HEK293 (cell line): ENCODE measurements around the gene MMAB.

Experiments
- EGR2 ChIP-seq: fragments of 450-650 bp; formaldehyde crosslinking; IDR thresholded peaks from 2 replicates; pipeline ENCODE4 v1.5.1; 2016; ENCODE audit warnings: low read depth, missing biosample characterization, missing genetic modification characterization
- KLF7 ChIP-seq: fragments of 450-650 bp; formaldehyde crosslinking; IDR thresholded peaks from 2 replicates; pipeline ENCODE4 v1.5.1; 2016; ENCODE audit warnings: missing biosample characterization, missing genetic modification characterization, borderline replicate concordance
- OVOL3 ChIP-seq: fragments of 450-650 bp; formaldehyde crosslinking; IDR thresholded peaks from 2 replicates; pipeline ENCODE4 v1.5.1; 2016; ENCODE audit warnings: missing biosample characterization, missing genetic modification characterization
- SCRT1 ChIP-seq: fragments of 450-650 bp; formaldehyde crosslinking; IDR thresholded peaks from 2 replicates; pipeline ENCODE4 v1.5.1; 2016; ENCODE audit warnings: missing biosample characterization, missing genetic modification characterization, borderline replicate concordance
- SETDB1 ChIP-seq: IDR thresholded peaks from one replicate; pipeline ENCODE4 v1.6.1; 2017; ENCODE audit warnings: mild to moderate bottlenecking, low read length, moderate library complexity, mixed read lengths; ENCODE audit not compliant: insufficient read length
- SP3 ChIP-seq: fragments of 450-650 bp; formaldehyde crosslinking; IDR thresholded peaks from 2 replicates; pipeline ENCODE4 v1.5.1; 2016; ENCODE audit warnings: missing biosample characterization, missing genetic modification characterization
- YY2 ChIP-seq: fragments of 450-650 bp; formaldehyde crosslinking; IDR thresholded peaks from 2 replicates; pipeline ENCODE4 v1.5.1; 2016; ENCODE audit warnings: missing biosample characterization, missing genetic modification characterization
- ZBTB44 ChIP-seq: fragments of 450-650 bp; IDR thresholded peaks from 2 replicates; pipeline ENCODE4 v1.5.1; 2018; ENCODE audit warnings: missing biosample characterization, mild to moderate bottlenecking, missing genetic modification characterization
- ZBTB8A ChIP-seq: fragments of 450-650 bp; formaldehyde crosslinking; IDR thresholded peaks from 2 replicates; pipeline ENCODE4 v1.5.1; 2016; ENCODE audit warnings: missing biosample characterization, missing genetic modification characterization
- ZFHX2 ChIP-seq: fragments of 450-650 bp; formaldehyde crosslinking; conservative IDR thresholded peaks from 2 replicates; pipeline ENCODE4 v1.5.1; 2016; ENCODE audit warnings: missing biosample characterization, missing genetic modification characterization
- ZIC2 ChIP-seq: fragments of 450-650 bp; formaldehyde crosslinking; IDR thresholded peaks from 2 replicates; pipeline ENCODE4 v1.5.1; 2016; ENCODE audit warnings: missing biosample characterization, missing genetic modification characterization
- ZNF174 ChIP-seq: fragments of 450-650 bp; formaldehyde crosslinking; IDR thresholded peaks from 2 replicates; pipeline ENCODE4 v1.5.0; 2017; ENCODE audit warnings: missing biosample characterization, mild to moderate bottlenecking, missing genetic modification characterization
- ZNF18 ChIP-seq: fragments of 450-650 bp; formaldehyde crosslinking; IDR thresholded peaks from 2 replicates; pipeline ENCODE4 v1.5.1; 2016; ENCODE audit warnings: missing biosample characterization, missing genetic modification characterization
- ZNF2 ChIP-seq: fragments of 450-650 bp; formaldehyde crosslinking; IDR thresholded peaks from 2 replicates; pipeline ENCODE4 v1.5.1; 2016; ENCODE audit warnings: missing biosample characterization, missing genetic modification characterization
- ZNF23 ChIP-seq: fragments of 450-650 bp; formaldehyde crosslinking; IDR thresholded peaks from 2 replicates; pipeline ENCODE4 v1.5.1; 2016; ENCODE audit warnings: missing biosample characterization, missing genetic modification characterization, borderline replicate concordance
- ZNF404 ChIP-seq: fragments of 450-650 bp; formaldehyde crosslinking; IDR thresholded peaks from 2 replicates; pipeline ENCODE4 v1.5.1; 2017; ENCODE audit warnings: missing biosample characterization, missing genetic modification characterization
- ZNF433 ChIP-seq: fragments of 450-650 bp; formaldehyde crosslinking; IDR thresholded peaks from 2 replicates; pipeline ENCODE4 v1.5.1; 2016; ENCODE audit warnings: missing biosample characterization, missing genetic modification characterization, low read depth
- ZNF473 ChIP-seq: fragments of 450-650 bp; formaldehyde crosslinking; IDR thresholded peaks from 2 replicates; pipeline ENCODE4 v1.5.1; 2017; ENCODE audit warnings: missing biosample characterization, missing genetic modification characterization
- ZNF48 ChIP-seq: fragments of 450-650 bp; formaldehyde crosslinking; IDR thresholded peaks from 2 replicates; pipeline ENCODE4 v1.5.1; 2016; ENCODE audit warnings: missing biosample characterization, missing genetic modification characterization
- ZNF530 ChIP-seq: fragments of 450-650 bp; formaldehyde crosslinking; IDR thresholded peaks from 2 replicates; pipeline ENCODE4 v1.5.1; 2016; ENCODE audit warnings: low read depth, missing biosample characterization, missing genetic modification characterization
- ZNF555 ChIP-seq: fragments of 450-650 bp; formaldehyde crosslinking; conservative IDR thresholded peaks from 2 replicates; pipeline ENCODE4 v1.5.1; 2017; ENCODE audit warnings: missing biosample characterization, mild to moderate bottlenecking, missing genetic modification characterization, inconsistent platforms
- ZNF558 ChIP-seq: fragments of 450-650 bp; formaldehyde crosslinking; IDR thresholded peaks from 2 replicates; pipeline ENCODE4 v1.5.1; 2016; ENCODE audit warnings: missing biosample characterization, missing genetic modification characterization
- ZNF621 ChIP-seq: fragments of 450-650 bp; formaldehyde crosslinking; IDR thresholded peaks from 2 replicates; pipeline ENCODE4 v1.5.1; 2017; ENCODE audit warnings: missing biosample characterization, missing genetic modification characterization
- ZNF626 ChIP-seq: fragments of 450-650 bp; sonication (Bioruptor Pico); formaldehyde crosslinking; IDR thresholded peaks from 2 replicates; pipeline ENCODE4 v1.5.1; 2018; ENCODE audit warnings: missing biosample characterization, missing genetic modification characterization, inconsistent platforms
- ZNF639 ChIP-seq: fragments of 450-650 bp; formaldehyde crosslinking; IDR thresholded peaks from 2 replicates; pipeline ENCODE4 v1.5.1; 2016; ENCODE audit warnings: missing biosample characterization, missing genetic modification characterization
- ZNF654 ChIP-seq: fragments of 450-650 bp; formaldehyde crosslinking; IDR thresholded peaks from 2 replicates; pipeline ENCODE4 v1.5.1; 2016; ENCODE audit warnings: low read depth, missing biosample characterization, missing genetic modification characterization
- ZNF664 ChIP-seq: fragments of 450-650 bp; formaldehyde crosslinking; IDR thresholded peaks from 2 replicates; pipeline ENCODE4 v1.5.1; 2016; ENCODE audit warnings: missing biosample characterization, missing genetic modification characterization
- ZNF747 ChIP-seq: fragments of 450-650 bp; formaldehyde crosslinking; IDR thresholded peaks from 2 replicates; pipeline ENCODE4 v1.5.1; 2016; ENCODE audit warnings: missing biosample characterization, missing genetic modification characterization
- ZNF776 ChIP-seq: fragments of 450-650 bp; formaldehyde crosslinking; IDR thresholded peaks from 2 replicates; pipeline ENCODE4 v1.5.0; 2017; ENCODE audit warnings: missing biosample characterization, missing genetic modification characterization, borderline replicate concordance
- ZNF830 ChIP-seq: fragments of 450-650 bp; IDR thresholded peaks from 2 replicates; pipeline ENCODE4 v1.5.0; 2018; ENCODE audit warnings: missing biosample characterization, missing genetic modification characterization, low read depth, mild to moderate bottlenecking, moderate library complexity
- ZSCAN23 ChIP-seq: fragments of 450-650 bp; formaldehyde crosslinking; IDR thresholded peaks from 2 replicates; pipeline ENCODE4 v1.5.1; 2016; ENCODE audit warnings: missing biosample characterization, missing genetic modification characterization
- TF ChIP-seq, protein P1 (sequence below): fragments of 450-650 bp; formaldehyde crosslinking; IDR thresholded peaks from 2 replicates; pipeline ENCODE4 v1.5.1; 2017; ENCODE audit warnings: missing biosample characterization, missing genetic modification characterization
- TF ChIP-seq, protein P2 (sequence below): fragments of 450-650 bp; formaldehyde crosslinking; IDR thresholded peaks from 2 replicates; pipeline ENCODE4 v1.5.1; 2017; ENCODE audit warnings: missing biosample characterization, missing genetic modification characterization

Gene MMAB

DNA sequence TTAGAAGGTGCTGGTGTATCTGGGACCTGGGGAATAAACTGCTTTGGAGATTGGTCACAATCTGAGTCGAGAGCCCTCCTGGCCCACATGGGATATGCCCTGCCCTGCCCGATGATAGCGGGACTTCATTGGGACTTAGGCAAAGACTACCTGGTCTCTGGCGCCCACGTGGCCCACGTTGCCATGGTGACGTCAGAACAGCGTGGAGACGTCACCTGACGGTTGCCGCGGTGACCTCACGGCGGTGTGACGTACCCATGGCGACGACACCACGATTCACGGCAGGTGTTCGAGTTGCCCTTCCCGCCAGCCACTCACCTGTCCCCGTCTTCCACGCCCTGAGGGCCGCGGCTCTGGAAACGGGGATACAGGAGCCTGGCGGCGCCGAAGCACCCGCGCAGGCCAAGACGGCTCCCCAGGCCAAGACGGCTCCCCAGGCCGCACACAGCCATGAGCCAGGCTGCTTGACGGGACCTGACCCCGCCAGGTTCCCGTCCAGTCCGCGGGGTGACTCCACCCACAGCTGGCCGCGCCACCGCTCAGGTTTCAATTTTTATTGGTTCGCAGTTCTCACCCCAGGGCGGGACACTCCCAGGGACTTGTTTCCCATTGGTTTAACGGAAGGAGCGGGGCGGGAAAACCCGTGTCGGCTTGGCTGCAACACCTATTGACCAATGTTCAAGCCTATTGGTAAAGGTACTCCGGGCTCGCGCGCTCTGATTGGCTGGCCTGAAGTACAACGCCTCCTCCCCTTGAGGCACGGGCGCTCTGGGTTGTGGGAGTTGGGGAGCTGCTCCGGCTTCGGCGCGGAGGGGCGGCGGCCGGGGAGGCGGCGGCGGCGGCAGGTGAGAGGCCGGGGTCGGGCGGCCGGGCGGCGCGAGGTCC lies at the start of gene MMAB, which contains the start of gene MVK (continued):
- no peak for TF ChIP-seq ZNF621
- peak; percentile 72 for TF ChIP-seq ZFHX2 (tag by site-specific recombination)
- TF ChIP-seq KLF7 (tag by site-specific recombination): peak; percentile 45; the same call in 1 of the 2 replicates
- no peak for TF ChIP-seq ZNF433
- TF ChIP-seq ZNF530 (tag by site-specific recombination): no peak
- peak; percentile 91 for TF ChIP-seq ZNF639
- no peak for TF ChIP-seq SETDB1
- TF ChIP-seq ZNF776 (tag by site-specific recombination): no peak
- peak; percentile 26; the same call in 1 of the 2 replicates for TF ChIP-seq EGR2 (tag by site-specific recombination)
- TF ChIP-seq ZBTB8A: peak; percentile 63
- no peak for TF ChIP-seq ZNF747 (tag by site-specific recombination)
- TF ChIP-seq SCRT1: peak; percentile 8; the same call in 1 of the 2 replicates
- TF ChIP-seq ZNF664: no peak
- TF ChIP-seq ZBTB44: no peak
- no peak for TF ChIP-seq ZNF654 (tag by site-specific recombination)
- no peak for TF ChIP-seq ZNF23
- peak; percentile 91 for TF ChIP-seq SP3
- peak; percentile 90 for TF ChIP-seq ZNF2 (tag by site-specific recombination)
- no peak for TF ChIP-seq ZNF558 (tag by site-specific recombination)
- TF ChIP-seq ZNF626 (tag by site-specific recombination): no peak
- TF ChIP-seq, protein P1, sequence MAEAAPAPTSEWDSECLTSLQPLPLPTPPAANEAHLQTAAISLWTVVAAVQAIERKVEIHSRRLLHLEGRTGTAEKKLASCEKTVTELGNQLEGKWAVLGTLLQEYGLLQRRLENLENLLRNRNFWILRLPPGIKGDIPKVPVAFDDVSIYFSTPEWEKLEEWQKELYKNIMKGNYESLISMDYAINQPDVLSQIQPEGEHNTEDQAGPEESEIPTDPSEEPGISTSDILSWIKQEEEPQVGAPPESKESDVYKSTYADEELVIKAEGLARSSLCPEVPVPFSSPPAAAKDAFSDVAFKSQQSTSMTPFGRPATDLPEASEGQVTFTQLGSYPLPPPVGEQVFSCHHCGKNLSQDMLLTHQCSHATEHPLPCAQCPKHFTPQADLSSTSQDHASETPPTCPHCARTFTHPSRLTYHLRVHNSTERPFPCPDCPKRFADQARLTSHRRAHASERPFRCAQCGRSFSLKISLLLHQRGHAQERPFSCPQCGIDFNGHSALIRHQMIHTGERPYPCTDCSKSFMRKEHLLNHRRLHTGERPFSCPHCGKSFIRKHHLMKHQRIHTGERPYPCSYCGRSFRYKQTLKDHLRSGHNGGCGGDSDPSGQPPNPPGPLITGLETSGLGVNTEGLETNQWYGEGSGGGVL (tag by site-specific recombination): no peak
- TF ChIP-seq ZSCAN23 (tag by site-specific recombination): peak; percentile 82; the same call in 1 of the 2 replicates
- TF ChIP-seq ZNF830: no peak
- 0 out of 2 replicates have a peak, but pooled peaks have one; percentile 17 for TF ChIP-seq OVOL3 (tag by site-specific recombination)
- no peak for TF ChIP-seq ZNF48 (tag by site-specific recombination)
- no peak for TF ChIP-seq ZNF473
- TF ChIP-seq YY2 (tag by site-specific recombination): peak; percentile 93
- no peak for TF ChIP-seq ZNF555 (tag by site-specific recombination)
- no peak for TF ChIP-seq ZNF404 (tag by site-specific recombination)
- TF ChIP-seq, protein P2, sequence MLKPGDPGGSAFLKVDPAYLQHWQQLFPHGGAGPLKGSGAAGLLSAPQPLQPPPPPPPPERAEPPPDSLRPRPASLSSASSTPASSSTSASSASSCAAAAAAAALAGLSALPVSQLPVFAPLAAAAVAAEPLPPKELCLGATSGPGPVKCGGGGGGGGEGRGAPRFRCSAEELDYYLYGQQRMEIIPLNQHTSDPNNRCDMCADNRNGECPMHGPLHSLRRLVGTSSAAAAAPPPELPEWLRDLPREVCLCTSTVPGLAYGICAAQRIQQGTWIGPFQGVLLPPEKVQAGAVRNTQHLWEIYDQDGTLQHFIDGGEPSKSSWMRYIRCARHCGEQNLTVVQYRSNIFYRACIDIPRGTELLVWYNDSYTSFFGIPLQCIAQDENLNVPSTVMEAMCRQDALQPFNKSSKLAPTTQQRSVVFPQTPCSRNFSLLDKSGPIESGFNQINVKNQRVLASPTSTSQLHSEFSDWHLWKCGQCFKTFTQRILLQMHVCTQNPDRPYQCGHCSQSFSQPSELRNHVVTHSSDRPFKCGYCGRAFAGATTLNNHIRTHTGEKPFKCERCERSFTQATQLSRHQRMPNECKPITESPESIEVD (tag by site-specific recombination): no peak
- TF ChIP-seq ZNF18 (tag by site-specific recombination): peak; percentile 89
- TF ChIP-seq ZIC2 (tag by site-specific recombination): peak; percentile 80
- TF ChIP-seq ZNF174 (tag by site-specific recombination): no peak
